CD4-positive, alpha-beta T cell treated with Interleukin-17A for 1 hour (primary cell): ENCODE data around the gene PCDHB13.
A peak's percentile ranks its signal among the peaks of the same experiment; 100 is the strongest.
"Not testable (repeated sequence)": the region's sequence is repeated elsewhere in the genome, so short reads cannot be mapped to it uniquely, and the experiment has no call there.

ENCODE experiments used
- DNase-seq: peaks from one replicate; pipeline ENCODE4 v3.0.0-alpha.2; 2020

The PCDHB13 gene

GRCh38 chr5:141208478-141208877 lies 5.2 kb upstream of the PCDHB13 start, which contains the start of gene PCDHB12:
Gene PCDHB12, plus strand, starts transcription at chr5:141208719. Its CDS starts 189 bp downstream, at chr5:141208908.
- no peak for DNase-seq

DNA sequence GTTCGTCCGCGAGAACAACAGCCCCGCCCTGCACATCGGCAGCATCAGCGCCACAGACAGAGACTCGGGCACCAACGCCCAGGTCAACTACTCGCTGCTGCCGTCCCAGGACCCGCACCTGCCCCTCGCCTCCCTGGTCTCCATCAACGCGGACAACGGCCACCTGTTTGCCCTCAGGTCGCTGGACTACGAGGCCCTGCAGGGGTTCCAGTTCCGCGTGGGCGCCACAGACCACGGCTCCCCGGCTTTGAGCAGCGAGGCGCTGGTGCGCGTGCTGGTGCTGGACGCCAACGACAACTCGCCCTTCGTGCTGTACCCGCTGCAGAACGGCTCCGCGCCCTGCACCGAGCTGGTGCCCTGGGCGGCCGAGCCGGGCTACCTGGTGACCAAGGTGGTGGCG lies 3.4 kb upstream of the PCDHB13 start:
- DNase-seq: not testable (repeated sequence)

GRCh38 chr5:141210849-141211248 lies 2.9 kb upstream of the PCDHB13 start:
- DNase-seq: not testable (repeated sequence)

GRCh38 chr5:141214583-141214982 lies 864 bp downstream of the PCDHB13 start:
- not testable (repeated sequence) for DNase-seq

GRCh38 chr5:141215504-141215903 lies 1.8 kb downstream of the PCDHB13 start:
- DNase-seq: not testable (repeated sequence)

- not testable (repeated sequence) for DNase-seq
These were observed 2.3 kb downstream of the PCDHB13 start for GRCh38 chr5:141216035-141216434.

DNA sequence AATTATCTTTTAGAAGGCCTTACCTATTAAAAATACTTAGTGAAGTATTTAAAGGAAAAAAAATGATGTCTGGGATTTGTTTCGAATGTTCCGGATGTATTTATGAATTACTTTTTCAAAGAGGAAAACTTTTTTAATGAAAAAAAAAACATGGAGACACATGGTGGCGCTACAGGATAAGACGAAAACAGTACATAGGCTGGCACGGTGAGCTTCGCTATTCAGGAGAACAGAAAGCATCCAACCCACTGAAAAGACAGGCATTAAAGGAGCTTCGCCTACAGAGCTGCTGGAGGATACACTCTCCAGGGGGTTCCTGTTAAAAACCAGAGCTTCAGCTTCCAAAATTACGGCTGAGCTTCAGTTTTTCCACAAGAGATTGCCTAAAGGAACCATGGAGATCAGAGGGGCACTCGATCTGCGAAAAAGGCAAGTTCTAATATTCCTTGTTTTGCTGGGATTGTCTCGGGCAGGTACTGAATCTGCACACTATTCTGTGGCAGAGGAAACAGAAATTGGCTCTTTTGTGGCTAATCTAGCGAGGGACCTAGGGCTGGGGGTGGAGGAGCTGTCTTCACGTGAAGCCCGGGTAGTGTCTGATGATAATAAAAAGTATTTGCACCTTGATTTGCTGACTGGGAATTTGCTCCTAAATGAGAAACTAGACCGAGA lies 9.5 kb downstream of the PCDHB13 start, which contains the start of gene PCDHB14:
PCDHB14 (plus strand) TSS at position 232 of the 672 bp plus-strand sequence; CDS start at position 395, 163 bp downstream.
- DNase-seq: no peak

GRCh38 chr5:141224844-141225243 lies 11.1 kb downstream of the PCDHB13 start:
- not testable (repeated sequence) for DNase-seq

GRCh38 chr5:141225421-141225820 lies 11.7 kb downstream of the PCDHB13 start:
- DNase-seq: not testable (repeated sequence)

DNA sequence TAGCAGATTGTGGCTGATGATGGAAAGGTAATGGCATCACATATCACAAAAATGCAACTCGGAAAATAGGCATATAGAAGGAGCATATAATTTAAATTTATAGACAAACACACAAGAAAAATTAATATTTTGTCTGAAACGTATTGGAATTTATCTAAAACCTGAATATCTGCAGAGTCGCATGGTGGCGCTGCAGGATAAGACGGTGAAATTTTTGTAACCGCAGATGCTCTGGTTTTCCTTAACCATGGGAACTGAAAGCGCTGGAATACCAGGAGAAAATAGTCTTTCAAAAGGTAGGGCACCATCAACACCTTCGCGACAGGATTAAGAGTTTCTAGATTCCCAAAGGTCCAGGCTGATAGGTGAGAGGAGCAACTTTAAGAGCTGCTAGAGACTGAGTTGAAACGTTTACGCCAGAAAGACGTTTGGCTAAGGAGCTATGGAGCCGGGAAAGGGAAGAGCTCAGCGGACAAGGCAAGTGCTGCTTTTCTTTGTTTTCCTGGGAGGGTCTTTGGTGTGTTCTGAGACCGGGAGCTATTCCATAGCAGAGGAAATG lies 20.5 kb downstream of the PCDHB13 start:
- DNase-seq: no peak

- not testable (repeated sequence) for DNase-seq
These were observed 22.2 kb downstream of the PCDHB13 start for GRCh38 chr5:141235922-141236321.

- DNase-seq: no peak
These were observed 23.0 kb downstream of the PCDHB13 start for GRCh38 chr5:141236516-141237313.

DNA sequence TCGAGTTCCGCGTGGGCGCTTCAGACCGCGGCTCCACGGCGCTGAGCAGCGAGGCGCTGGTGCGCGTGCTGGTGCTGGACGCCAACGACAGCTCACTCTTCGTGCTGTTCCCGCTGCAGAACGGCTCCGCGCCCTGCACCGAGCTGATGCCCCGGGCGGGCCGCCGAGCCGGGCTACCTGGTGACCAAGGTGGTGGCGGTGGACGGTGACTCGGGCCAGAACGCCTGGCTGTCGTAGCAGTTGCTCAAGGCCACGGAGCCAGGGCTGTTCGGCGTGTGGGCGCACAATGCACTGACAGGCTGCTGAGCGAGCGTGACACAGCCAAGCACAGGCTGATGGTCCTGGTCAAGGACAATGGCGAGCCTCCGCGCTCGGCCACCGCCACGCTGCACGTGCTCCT lies 27.8 kb downstream of the PCDHB13 start:
- no peak for DNase-seq

DNA sequence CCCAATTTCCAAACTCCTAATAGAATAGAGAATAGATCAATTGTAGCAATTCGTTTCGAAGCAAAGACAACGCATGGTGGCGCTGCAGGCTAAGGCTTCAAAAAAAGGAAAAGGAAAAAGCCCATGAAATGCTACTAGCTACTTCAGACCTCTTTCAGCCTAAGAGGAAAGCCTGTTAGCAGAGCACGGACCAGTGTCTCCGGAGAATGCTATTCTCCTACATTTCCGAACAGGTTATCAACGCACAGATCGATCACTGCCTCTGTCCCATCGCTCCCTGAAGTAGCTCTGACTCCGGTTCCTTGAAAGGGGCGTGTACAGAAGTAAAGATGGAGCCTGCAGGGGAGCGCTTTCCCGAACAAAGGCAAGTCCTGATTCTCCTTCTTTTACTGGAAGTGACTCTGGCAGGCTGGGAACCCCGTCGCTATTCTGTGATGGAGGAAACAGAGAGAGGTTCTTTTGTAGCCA lies 31.6 kb downstream of the PCDHB13 start, which contains the start of gene PCDHB15:
PCDHB15 (plus strand) TSS at position 146 of the 468 bp plus-strand sequence; CDS start at position 330, 184 bp downstream.
- DNase-seq: peak; percentile 7

GRCh38 chr5:141246971-141247370 lies 33.3 kb downstream of the PCDHB13 start:
- not testable (repeated sequence) for DNase-seq

DNA sequence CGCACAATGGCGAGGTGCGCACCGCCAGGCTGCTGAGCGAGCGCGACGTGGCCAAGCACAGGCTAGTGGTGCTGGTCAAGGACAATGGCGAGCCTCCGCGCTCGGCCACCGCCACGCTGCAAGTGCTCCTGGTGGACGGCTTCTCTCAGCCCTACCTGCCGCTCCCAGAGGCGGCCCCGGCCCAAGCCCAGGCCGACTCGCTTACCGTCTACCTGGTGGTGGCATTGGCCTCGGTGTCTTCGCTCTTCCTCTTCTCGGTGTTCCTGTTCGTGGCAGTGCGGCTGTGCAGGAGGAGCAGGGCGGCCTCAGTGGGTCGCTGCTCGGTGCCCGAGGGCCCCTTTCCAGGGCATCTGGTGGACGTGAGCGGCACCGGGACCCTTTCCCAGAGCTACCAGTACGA lies 33.7 kb downstream of the PCDHB13 start:
- DNase-seq: not testable (repeated sequence)

DNA sequence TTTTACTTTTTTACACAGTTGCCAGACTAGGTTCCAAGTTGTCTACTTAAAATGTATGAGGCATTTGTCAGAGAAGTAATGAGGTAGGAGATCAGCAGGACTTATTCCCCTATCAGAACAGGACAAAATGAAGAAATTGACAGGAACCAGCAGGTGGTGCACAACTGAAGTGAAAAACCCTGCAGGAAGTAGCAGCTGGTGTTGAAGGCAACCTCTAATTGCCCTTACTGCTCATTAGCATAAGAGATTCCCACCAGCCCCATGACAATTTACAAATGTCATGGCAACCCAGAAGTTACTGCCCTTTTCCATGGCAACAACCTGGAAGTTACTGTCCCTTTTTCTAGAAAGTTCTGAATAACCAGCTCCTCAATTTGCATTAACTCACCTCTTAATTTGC lies 36.9 kb downstream of the PCDHB13 start:
- DNase-seq: no peak

- DNase-seq: no peak
These were observed 44.7 kb downstream of the PCDHB13 start for GRCh38 chr5:141258464-141258863.

DNA sequence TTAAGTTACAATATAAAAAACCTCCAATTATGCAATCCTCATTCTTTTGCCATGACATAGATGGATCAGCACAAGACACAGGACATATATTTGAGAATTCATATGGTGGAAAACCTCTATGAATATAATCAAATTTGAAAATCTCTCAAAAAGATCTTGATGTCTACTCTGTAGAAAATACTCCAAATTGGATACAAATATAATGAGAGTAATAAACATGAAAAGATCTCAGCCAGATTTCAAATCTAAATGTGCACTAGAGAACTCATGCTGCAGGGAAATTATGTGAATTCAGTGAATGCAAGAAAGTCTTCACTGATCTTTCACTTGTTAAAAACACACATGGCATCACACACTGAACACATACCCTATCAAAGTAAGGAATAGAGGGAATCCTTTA lies 45.2 kb downstream of the PCDHB13 start:
- DNase-seq: no peak

DNA sequence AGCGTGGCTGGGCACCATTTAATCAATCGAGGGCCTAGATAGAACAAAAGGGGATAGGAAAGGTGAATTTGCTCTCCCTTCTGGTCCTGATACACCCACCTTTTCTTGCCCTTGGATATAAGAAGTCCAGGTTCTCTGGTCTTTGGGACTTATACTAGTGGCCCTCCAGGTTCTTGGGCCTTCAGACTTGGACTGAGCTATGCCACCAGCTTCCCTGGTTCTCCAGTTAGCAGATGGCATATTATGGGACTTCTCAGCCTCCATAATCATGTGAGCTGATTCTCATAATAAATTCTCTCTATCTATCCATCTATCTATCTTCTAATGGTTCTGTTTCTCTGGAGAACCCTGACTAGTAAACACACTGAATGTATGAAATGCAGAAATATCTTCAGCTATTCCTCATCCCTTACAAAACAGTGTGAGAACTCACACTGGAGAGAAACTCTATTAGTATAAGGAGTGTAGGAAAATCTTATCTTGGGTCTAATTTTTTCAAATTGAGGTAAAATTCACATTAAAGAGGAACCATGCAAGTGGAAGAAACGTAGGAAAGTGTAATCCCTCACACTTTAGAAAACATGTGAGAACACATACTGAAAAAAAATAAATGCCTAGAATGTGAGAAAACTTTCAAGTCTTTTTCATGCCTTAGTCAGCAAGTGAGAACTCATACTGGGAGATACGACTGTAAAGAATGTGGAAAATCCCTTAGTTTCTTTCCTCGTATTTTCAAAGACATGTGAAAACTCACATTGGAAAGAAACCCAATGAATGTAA lies 46.9 kb downstream of the PCDHB13 start:
- DNase-seq: no peak

GRCh38 chr5:141261238-141261546 lies 47.5 kb downstream of the PCDHB13 start:
- DNase-seq: no peak
